ENCODE measurements around the gene MPP3. TPM values are rescaled to one million over a fixed set of nuclear protein-coding genes. Genes with fewer than 3 reads are reported as not detected.

The MPP3 gene
- total and polyA plus RNA-seq, 2 donors from 2014 or later, result 3.2 to 5.8 TPM

GRCh38 chr17:43818966-43819365 lies 14.0 kb downstream of the MPP3 start:
- Histone ChIP-seq H3K36me3 (ENCODE audit: control insufficient read depth in 2 of 3, insufficient read depth in 3 of 3, low read length in 3 of 3) (no peaks in the 10 kb centered on the region), H3K9ac (ENCODE audit: low read length in 3 of 3) (no peak overlapping the region), H3K4me3 (ENCODE audit: low read length in 3 of 3) (no peak overlapping the region), H3K27ac (ENCODE audit: low read depth in 2 of 2, low read length in 2 of 2) (no peak overlapping the region), H3K4me1 (ENCODE audit: control insufficient read depth in 2 of 3, insufficient read depth in 2 of 3, low read depth in 1 of 3, low read length in 3 of 3) (no peaks in the 10 kb centered on the region), H3K9me3 (ENCODE audit: control insufficient read depth in 2 of 3, insufficient read depth in 1 of 3, low read length in 3 of 3) (no peaks in the 10 kb centered on the region), H3K27me3 (ENCODE audit: control insufficient read depth, insufficient read depth, low read length) (no peaks in the 10 kb centered on the region)
- FAIRE-seq (no peak), DNase-seq (no peak)
- TF ChIP-seq CTCF (IDR thresholded peaks at IDR 0.05; ENCODE audit: borderline replicate concordance, extremely low read depth, insufficient read depth), result no peak
- intact Hi-C loops (cut with DNase I), result no loop called here

- no peaks in the 10 kb centered on the region for H3K36me3 ChIP-seq (ENCODE audit: control insufficient read depth in 2 of 3, insufficient read depth in 3 of 3, low read length in 3 of 3)
- FAIRE-seq, result no peak
Observed at GRCh38 chr17:43817826-43818225, 15.1 kb downstream of the MPP3 start.

GRCh38 chr17:43816336-43817320 lies 16.3 kb downstream of the MPP3 start:
- Histone ChIP-seq H3K9ac (ENCODE audit: low read length in 3 of 3) (no peak overlapping the region), H3K27me3 (ENCODE audit: control insufficient read depth, insufficient read depth, low read length) (no peaks in the 10 kb centered on the region), H3K36me3 (ENCODE audit: control insufficient read depth in 2 of 3, insufficient read depth in 3 of 3, low read length in 3 of 3) (no peaks in the 10 kb centered on the region), H3K4me1 (ENCODE audit: control insufficient read depth in 2 of 3, insufficient read depth in 2 of 3, low read depth in 1 of 3, low read length in 3 of 3) (no peaks in the 10 kb centered on the region), H3K4me3 (ENCODE audit: low read length in 3 of 3) (no peak overlapping the region), H3K9me3 (ENCODE audit: control insufficient read depth in 2 of 3, insufficient read depth in 1 of 3, low read length in 3 of 3) (no peaks in the 10 kb centered on the region), H3K27ac (ENCODE audit: low read depth in 2 of 2, low read length in 2 of 2) (no peak overlapping the region)
- intact Hi-C loops (cut with DNase I), result no loop called here
- no peak for TF ChIP-seq CTCF (IDR thresholded peaks at IDR 0.05; ENCODE audit: borderline replicate concordance, extremely low read depth, insufficient read depth)
- DNase-seq (no peak), FAIRE-seq (no peak)

More at GRCh38 chr17:43817826-43818225, 15.1 kb downstream of the MPP3 start:
- no peak overlapping the region for H3K4me3 ChIP-seq (ENCODE audit: low read length in 3 of 3)
- H3K9me3 ChIP-seq (ENCODE audit: control insufficient read depth in 2 of 3, insufficient read depth in 1 of 3, low read length in 3 of 3), result no peaks in the 10 kb centered on the region
- intact Hi-C loops (cut with DNase I), result no loop called here
- H3K27ac ChIP-seq (ENCODE audit: low read depth in 2 of 2, low read length in 2 of 2), result no peak overlapping the region
- no peaks in the 10 kb centered on the region for H3K4me1 ChIP-seq (ENCODE audit: control insufficient read depth in 2 of 3, insufficient read depth in 2 of 3, low read depth in 1 of 3, low read length in 3 of 3)
- no peaks in the 10 kb centered on the region for H3K27me3 ChIP-seq (ENCODE audit: control insufficient read depth, insufficient read depth, low read length)
- H3K9ac ChIP-seq (ENCODE audit: low read length in 3 of 3), result no peak overlapping the region
- TF ChIP-seq CTCF (IDR thresholded peaks at IDR 0.05; ENCODE audit: borderline replicate concordance, extremely low read depth, insufficient read depth), result no peak
- DNase-seq, result no peak
